SIG-M5 treated with dmso at 0.1 percent for 504 hours (cell line): ENCODE results near the gene ACER1.
"Not testable (repeated sequence)": the region's sequence is repeated elsewhere in the genome, so short reads cannot be mapped to it uniquely, and the experiment has no call there.

Experiments
- DNase-seq: peaks from one replicate; lab custom pipeline; 2025; ENCODE audit not compliant: unreplicated experiment; lab: John Stamatoyannopoulos, UW

ACER1 gene

GRCh38 chr19:6333439-6333838, at the start of gene ACER1:
Gene ACER1, minus strand, starts transcription at chr19:6333612. Its CDS starts 61 bp downstream, at chr19:6333551.
- no peak for DNase-seq

GRCh38 chr19:6383188-6383587, 49.8 kb upstream of the ACER1 start:
- DNase-seq: no peak

GRCh38 chr19:6381030-6381750, 47.8 kb upstream of the ACER1 start:
- no peak for DNase-seq

- DNase-seq: no peak
These were observed 46.3 kb upstream of the ACER1 start for GRCh38 chr19:6379744-6380143.

GRCh38 chr19:6378486-6378885, 45.1 kb upstream of the ACER1 start:
- no peak for DNase-seq

GRCh38 chr19:6378041-6378440, 44.6 kb upstream of the ACER1 start:
- no peak for DNase-seq

- DNase-seq: no peak
These were observed 43.2 kb upstream of the ACER1 start for GRCh38 chr19:6376512-6377190.

- DNase-seq: no peak
These were observed 42.1 kb upstream of the ACER1 start, which contains the start of gene PSPN for GRCh38 chr19:6375411-6376010. Gene PSPN, minus strand, starts transcription at chr19:6375933. Its CDS starts 84 bp downstream, at chr19:6375849.

GRCh38 chr19:6374711-6375410, 41.4 kb upstream of the ACER1 start:
- no peak for DNase-seq

- DNase-seq: no peak
These were observed 40.8 kb upstream of the ACER1 start for GRCh38 chr19:6374161-6374709.

- no peak for DNase-seq
These were observed 40.3 kb upstream of the ACER1 start for GRCh38 chr19:6373813-6374108.

- DNase-seq: peak; percentile 94
These were observed 39.8 kb upstream of the ACER1 start for GRCh38 chr19:6373096-6373812.

GRCh38 chr19:6372594-6373095, 39.2 kb upstream of the ACER1 start, which contains the start of gene ALKBH7:
Gene ALKBH7, plus strand, starts transcription at chr19:6372794. Its CDS starts 27 bp downstream, at chr19:6372821.
- DNase-seq: peak; percentile 99

- DNase-seq: no peak
These were observed 30.9 kb upstream of the ACER1 start for GRCh38 chr19:6364353-6364752.

- DNase-seq: no peak
These were observed 29.0 kb upstream of the ACER1 start for GRCh38 chr19:6362351-6362801.

GRCh38 chr19:6362027-6362350, 28.6 kb upstream of the ACER1 start:
- no peak for DNase-seq

- DNase-seq: not testable (repeated sequence)
These were observed 27.4 kb upstream of the ACER1 start for GRCh38 chr19:6360857-6361216.

- DNase-seq: not testable (repeated sequence)
These were observed 27.0 kb upstream of the ACER1 start for GRCh38 chr19:6360445-6360844.

GRCh38 chr19:6359568-6360341, 26.3 kb upstream of the ACER1 start:
- DNase-seq: no peak

GRCh38 chr19:6358003-6358402, 24.6 kb upstream of the ACER1 start:
- DNase-seq: no peak
